Tibial nerve (tissue), 4 donors: Measurements from ENCODE around the gene ACTL6A.

ENCODE experiments used
- EP300 ChIP-seq, 2 donors: sonication (generic); formaldehyde crosslinking; IDR thresholded peaks; one replicate each; pipeline ENCODE4 v1.6.1; 2017; ENCODE audit warnings: antibody characterized with exemption in 2 of 2, mild to moderate bottlenecking in 1 of 2
- TF ChIP-seq, protein P1 (sequence below), 5 experiments: fragments of 200-600 bp in 3 of 5; fragments of 450-650 bp in 2 of 5; sonication (generic) in 3 of 5; IDR thresholded peaks; one replicate each; pipeline ENCODE4 v1.5.1; 2016 to 2019; ENCODE audit warnings: antibody characterized with exemption in 5 of 5, mild to moderate bottlenecking in 3 of 5, moderate library complexity in 2 of 5

DNA sequence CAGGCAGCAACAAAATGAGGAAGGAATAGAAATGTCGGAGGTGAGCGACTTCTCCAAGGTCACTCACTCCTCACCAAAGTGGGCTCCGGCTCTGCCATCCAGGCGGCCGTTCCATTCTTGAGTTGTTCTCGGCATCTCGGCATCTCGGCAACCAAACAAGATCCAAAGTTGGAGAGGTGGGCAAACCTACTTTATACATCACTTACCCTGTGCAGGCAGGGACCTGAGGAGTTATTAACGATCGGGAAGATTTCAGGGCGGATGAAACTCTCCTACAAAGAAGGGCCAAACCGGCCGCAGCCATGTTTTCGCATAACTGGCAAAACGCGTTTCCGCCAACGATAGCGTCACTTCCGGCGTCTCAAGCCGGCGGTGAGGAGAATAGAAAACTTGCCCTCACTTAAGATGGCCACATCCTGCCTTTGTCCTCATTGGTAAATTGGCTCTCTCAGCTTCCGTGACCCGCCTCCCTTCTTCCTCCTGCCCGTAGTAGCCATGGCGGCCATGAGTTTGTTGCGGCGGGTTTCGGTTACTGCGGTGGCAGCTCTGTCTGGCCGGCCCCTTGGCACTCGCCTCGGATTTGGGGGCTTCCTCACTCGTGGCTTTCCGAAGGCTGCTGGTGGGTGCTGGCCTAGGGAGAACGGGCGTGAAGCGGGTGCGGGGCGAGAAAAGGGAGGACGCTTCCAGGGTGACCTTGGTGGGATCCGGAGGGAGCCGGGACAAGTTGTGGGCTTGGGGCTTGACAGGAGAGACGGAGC is 41.8 kb downstream of the ACTL6A start, which contains the start of the genes MRPL47 and NDUFB5:
- TF ChIP-seq, protein P1, sequence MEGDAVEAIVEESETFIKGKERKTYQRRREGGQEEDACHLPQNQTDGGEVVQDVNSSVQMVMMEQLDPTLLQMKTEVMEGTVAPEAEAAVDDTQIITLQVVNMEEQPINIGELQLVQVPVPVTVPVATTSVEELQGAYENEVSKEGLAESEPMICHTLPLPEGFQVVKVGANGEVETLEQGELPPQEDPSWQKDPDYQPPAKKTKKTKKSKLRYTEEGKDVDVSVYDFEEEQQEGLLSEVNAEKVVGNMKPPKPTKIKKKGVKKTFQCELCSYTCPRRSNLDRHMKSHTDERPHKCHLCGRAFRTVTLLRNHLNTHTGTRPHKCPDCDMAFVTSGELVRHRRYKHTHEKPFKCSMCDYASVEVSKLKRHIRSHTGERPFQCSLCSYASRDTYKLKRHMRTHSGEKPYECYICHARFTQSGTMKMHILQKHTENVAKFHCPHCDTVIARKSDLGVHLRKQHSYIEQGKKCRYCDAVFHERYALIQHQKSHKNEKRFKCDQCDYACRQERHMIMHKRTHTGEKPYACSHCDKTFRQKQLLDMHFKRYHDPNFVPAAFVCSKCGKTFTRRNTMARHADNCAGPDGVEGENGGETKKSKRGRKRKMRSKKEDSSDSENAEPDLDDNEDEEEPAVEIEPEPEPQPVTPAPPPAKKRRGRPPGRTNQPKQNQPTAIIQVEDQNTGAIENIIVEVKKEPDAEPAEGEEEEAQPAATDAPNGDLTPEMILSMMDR (IDR thresholded peaks at IDR 0.05): peak in 1 of 5 experiments; percentile 36
- peak; percentile 59 to 96 for TF ChIP-seq EP300 (IDR thresholded peaks at IDR 0.05)
